Measurements from ENCODE around the gene RABGEF1. TPM values are rescaled to one million over a fixed set of nuclear protein-coding genes. Genes with fewer than 3 reads are reported as not detected.
"Not testable (repeated sequence)": the region's sequence is repeated elsewhere in the genome, so short reads cannot be mapped to it uniquely, and the experiment has no call there.

The RABGEF1 gene
- total and polyA plus RNA-seq, 4 donors, result 5.2 to 14.0 (median 7.7) TPM

DNA sequence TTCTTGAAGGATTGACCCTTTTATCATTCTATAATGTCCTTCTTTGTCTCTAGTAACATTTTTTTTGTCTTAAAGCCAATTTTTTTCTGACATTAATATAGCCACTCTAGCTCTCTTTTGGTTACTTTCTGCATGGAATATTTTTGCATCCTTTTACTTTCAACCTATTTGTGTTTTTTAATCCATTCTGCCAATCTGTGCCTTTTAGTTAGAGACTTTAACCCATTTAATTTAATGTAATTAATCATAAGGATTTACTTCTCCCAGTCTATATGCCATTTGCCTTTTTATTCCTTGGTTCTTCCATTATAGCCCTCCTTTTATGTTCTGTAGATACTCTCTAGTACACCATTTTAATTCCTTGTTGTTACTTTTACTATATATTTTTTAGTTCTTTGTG, 32.7 kb upstream of the RABGEF1 start:
- peaks cover 0 to 2% (median 0%) of the 10 kb centered on the region in 4 donors for H3K36me3 ChIP-seq (ENCODE audit: control insufficient read depth in 4 of 4, insufficient read depth in 3 of 4, low read depth in 1 of 4, low read length in 3 of 4)
- no peak overlapping the region for H3K9ac ChIP-seq (ENCODE audit: low read depth in 1 of 2, low read length in 2 of 2)
- no peak for DNase-seq (ENCODE audit: low spot score)
- no peaks in the 10 kb centered on the region for H3K27me3 ChIP-seq (ENCODE audit: control insufficient read depth in 4 of 4, insufficient read depth in 4 of 4, low read length in 3 of 4)
- H3K9me3 ChIP-seq (ENCODE audit: control insufficient read depth in 4 of 4, low read length in 3 of 4), result no peaks in the 10 kb centered on the region
- H3K4me3 ChIP-seq (ENCODE audit: low read depth in 1 of 3, low read length in 3 of 3), result no peak overlapping the region
- TF ChIP-seq ZBTB33 (IDR thresholded peaks at IDR 0.05) (no peak), FOXA1 (IDR thresholded peaks at IDR 0.05) (no peak), SP1 (IDR thresholded peaks at IDR 0.05) (no peak), CTCF (IDR thresholded peaks at IDR 0.05; ENCODE audit: low read depth, low read length, missing input control) (no peak), GABPA (IDR thresholded peaks at IDR 0.05 in 1 of 2, conservative IDR thresholded peaks at IDR 0.05 in 1 of 2) (no peak), YY1 (IDR thresholded peaks at IDR 0.05) (no peak), RXRA (IDR thresholded peaks at IDR 0.05) (no peak), RAD21 (IDR thresholded peaks at IDR 0.05) (no peak), EGR1 (IDR thresholded peaks at IDR 0.05; ENCODE audit: low read depth in 2 of 2) (no peak)
- TF ChIP-seq, protein P1, sequence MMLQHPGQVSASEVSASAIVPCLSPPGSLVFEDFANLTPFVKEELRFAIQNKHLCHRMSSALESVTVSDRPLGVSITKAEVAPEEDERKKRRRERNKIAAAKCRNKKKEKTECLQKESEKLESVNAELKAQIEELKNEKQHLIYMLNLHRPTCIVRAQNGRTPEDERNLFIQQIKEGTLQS (IDR thresholded peaks at IDR 0.05), result no peak
- H3K27ac ChIP-seq (ENCODE audit: low read depth in 1 of 2, low read length in 2 of 2), result no peak overlapping the region
- no peaks in the 10 kb centered on the region for H3K4me1 ChIP-seq (ENCODE audit: control insufficient read depth in 4 of 4, insufficient read depth in 4 of 4, low read length in 3 of 4)

DNA sequence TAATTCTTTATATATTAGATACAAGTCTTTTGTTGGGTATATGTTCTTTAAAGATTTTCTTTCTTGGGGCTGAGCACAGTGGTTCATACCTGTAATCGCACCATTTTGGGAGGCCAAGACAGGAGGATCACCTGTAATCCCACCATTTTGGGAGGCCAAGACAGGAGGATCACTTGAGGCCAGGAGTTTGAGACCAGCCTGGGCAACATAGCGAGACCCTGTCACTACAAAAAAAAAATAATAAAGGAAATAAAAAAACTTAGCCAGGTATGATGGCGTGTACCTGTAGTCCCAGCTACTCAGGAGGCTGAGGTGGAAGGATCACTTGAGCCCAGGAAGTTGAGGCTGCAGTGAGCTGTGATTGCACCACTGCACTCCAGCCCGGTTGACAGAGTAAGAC, 29.8 kb upstream of the RABGEF1 start:
- not testable (repeated sequence) for H3K27me3 ChIP-seq (ENCODE audit: control insufficient read depth in 4 of 4, insufficient read depth in 4 of 4, low read length in 3 of 4); H3K9me3 ChIP-seq (ENCODE audit: control insufficient read depth in 4 of 4, low read length in 3 of 4); H3K27ac ChIP-seq (ENCODE audit: low read depth in 1 of 2, low read length in 2 of 2); H3K4me1 ChIP-seq (ENCODE audit: control insufficient read depth in 4 of 4, insufficient read depth in 4 of 4, low read length in 3 of 4); H3K9ac ChIP-seq (ENCODE audit: low read depth in 1 of 2, low read length in 2 of 2); H3K36me3 ChIP-seq (ENCODE audit: control insufficient read depth in 4 of 4, insufficient read depth in 3 of 4, low read depth in 1 of 4, low read length in 3 of 4); DNase-seq (ENCODE audit: low spot score); H3K4me3 ChIP-seq (ENCODE audit: low read depth in 1 of 3, low read length in 3 of 3)
- WGBS, result 97% methylated on average over 4 of the region's 4 CpGs

GRCh38 chr7:66713687-66714086, 26.8 kb upstream of the RABGEF1 start:
- no peak for DNase-seq (ENCODE audit: low spot score)

DNA sequence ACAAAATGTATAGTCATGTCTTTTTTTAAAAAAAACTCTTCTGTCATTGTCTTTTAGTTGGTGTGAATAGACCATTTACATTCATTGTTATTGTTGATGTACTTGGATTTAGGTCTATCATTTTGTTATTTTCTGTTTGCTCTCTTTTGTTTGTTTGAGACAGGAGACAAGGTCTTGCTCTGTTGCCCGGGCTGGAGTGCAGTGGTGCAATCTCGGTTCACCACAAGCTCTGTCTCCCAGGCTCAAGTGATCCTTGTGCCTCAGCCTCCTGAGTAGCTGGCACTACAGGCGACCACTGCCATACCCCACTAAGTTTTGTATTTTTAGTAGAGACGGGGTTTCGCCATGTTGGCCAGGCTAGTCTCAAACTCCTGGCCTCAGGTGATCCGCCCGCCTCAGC, 23.9 kb upstream of the RABGEF1 start:
- not testable (repeated sequence) for DNase-seq (ENCODE audit: low spot score); H3K27ac ChIP-seq (ENCODE audit: low read depth in 1 of 2, low read length in 2 of 2); H3K9me3 ChIP-seq (ENCODE audit: control insufficient read depth in 4 of 4, low read length in 3 of 4); H3K4me3 ChIP-seq (ENCODE audit: low read depth in 1 of 3, low read length in 3 of 3); H3K36me3 ChIP-seq (ENCODE audit: control insufficient read depth in 4 of 4, insufficient read depth in 3 of 4, low read depth in 1 of 4, low read length in 3 of 4); H3K27me3 ChIP-seq (ENCODE audit: control insufficient read depth in 4 of 4, insufficient read depth in 4 of 4, low read length in 3 of 4); H3K4me1 ChIP-seq (ENCODE audit: control insufficient read depth in 4 of 4, insufficient read depth in 4 of 4, low read length in 3 of 4); H3K9ac ChIP-seq (ENCODE audit: low read depth in 1 of 2, low read length in 2 of 2)
- WGBS, result 86% methylated on average over 7 of the region's 7 CpGs

More at GRCh38 chr7:66713687-66714086, 26.8 kb upstream of the RABGEF1 start:
- no peaks in the 10 kb centered on the region for H3K9me3 ChIP-seq (ENCODE audit: control insufficient read depth in 4 of 4, low read length in 3 of 4)
- 98% methylated on average over 1 of the region's 1 CpG for WGBS
- H3K36me3 ChIP-seq (ENCODE audit: control insufficient read depth in 4 of 4, insufficient read depth in 3 of 4, low read depth in 1 of 4, low read length in 3 of 4), result peaks cover 0 to 7% (median 1%) of the 10 kb centered on the region in 4 donors
- TF ChIP-seq, protein P1 (IDR thresholded peaks at IDR 0.05), result no peak
- no peak for TF ChIP-seq FOXA1 (IDR thresholded peaks at IDR 0.05)
- no peak for TF ChIP-seq YY1 (IDR thresholded peaks at IDR 0.05)
- no peak for TF ChIP-seq ZBTB33 (IDR thresholded peaks at IDR 0.05)
- H3K4me1 ChIP-seq (ENCODE audit: control insufficient read depth in 4 of 4, insufficient read depth in 4 of 4, low read length in 3 of 4), result no peaks in the 10 kb centered on the region
- H3K27ac ChIP-seq (ENCODE audit: low read depth in 1 of 2, low read length in 2 of 2), result no peak overlapping the region
- no peaks in the 10 kb centered on the region for H3K27me3 ChIP-seq (ENCODE audit: control insufficient read depth in 4 of 4, insufficient read depth in 4 of 4, low read length in 3 of 4)
- H3K9ac ChIP-seq (ENCODE audit: low read depth in 1 of 2, low read length in 2 of 2), result no peak overlapping the region
- H3K4me3 ChIP-seq (ENCODE audit: low read depth in 1 of 3, low read length in 3 of 3), result no peak overlapping the region
